Caki2 (cell line): Measurements from ENCODE around the gene DLG5. TPM values are rescaled to one million over a fixed set of nuclear protein-coding genes. Genes with fewer than 3 reads are reported as not detected.

Source experiments
- DNase-seq: peaks from one replicate; pipeline ENCODE4 v3.0.0-alpha.2; 2015; ENCODE audit warnings: low read depth
- in situ Hi-C: cut with HindIII; loops from 2 replicates; pipeline ENCODE4 v1.10.0; 2016; ENCODE audit warnings: low sequenced_read_pairs, low pct_unique_long_range_greater_than_20kb, mixed read lengths
- total RNA-seq: library from RNA; depleted of rRNA; stranded (reverse); fragments of >200 nt; shearing (Covaris generic); gene quantifications from 2 replicates; pipeline ENCODE4 v1.2.3, GENCODE V29; 2014; ENCODE audit warnings: low replicate concordance; rRNA removed

DLG5 gene, protein sequence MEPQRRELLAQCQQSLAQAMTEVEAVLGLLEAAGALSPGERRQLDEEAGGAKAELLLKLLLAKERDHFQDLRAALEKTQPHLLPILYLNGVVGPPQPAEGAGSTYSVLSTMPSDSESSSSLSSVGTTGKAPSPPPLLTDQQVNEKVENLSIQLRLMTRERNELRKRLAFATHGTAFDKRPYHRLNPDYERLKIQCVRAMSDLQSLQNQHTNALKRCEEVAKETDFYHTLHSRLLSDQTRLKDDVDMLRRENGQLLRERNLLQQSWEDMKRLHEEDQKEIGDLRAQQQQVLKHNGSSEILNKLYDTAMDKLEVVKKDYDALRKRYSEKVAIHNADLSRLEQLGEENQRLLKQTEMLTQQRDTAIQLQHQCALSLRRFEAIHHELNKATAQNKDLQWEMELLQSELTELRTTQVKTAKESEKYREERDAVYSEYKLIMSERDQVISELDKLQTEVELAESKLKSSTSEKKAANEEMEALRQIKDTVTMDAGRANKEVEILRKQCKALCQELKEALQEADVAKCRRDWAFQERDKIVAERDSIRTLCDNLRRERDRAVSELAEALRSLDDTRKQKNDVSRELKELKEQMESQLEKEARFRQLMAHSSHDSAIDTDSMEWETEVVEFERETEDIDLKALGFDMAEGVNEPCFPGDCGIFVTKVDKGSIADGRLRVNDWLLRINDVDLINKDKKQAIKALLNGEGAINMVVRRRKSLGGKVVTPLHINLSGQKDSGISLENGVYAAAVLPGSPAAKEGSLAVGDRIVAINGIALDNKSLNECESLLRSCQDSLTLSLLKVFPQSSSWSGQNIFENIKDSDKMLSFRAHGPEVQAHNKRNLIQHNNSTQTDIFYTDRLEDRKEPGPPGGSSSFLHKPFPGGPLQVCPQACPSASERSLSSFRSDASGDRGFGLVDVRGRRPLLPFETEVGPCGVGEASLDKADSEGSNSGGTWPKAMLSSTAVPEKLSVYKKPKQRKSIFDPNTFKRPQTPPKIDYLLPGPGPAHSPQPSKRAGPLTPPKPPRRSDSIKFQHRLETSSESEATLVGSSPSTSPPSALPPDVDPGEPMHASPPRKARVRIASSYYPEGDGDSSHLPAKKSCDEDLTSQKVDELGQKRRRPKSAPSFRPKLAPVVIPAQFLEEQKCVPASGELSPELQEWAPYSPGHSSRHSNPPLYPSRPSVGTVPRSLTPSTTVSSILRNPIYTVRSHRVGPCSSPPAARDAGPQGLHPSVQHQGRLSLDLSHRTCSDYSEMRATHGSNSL (N-terminal part only)
- total RNA-seq: 19.9 and 21.2 TPM in 2 replicates

DNA sequence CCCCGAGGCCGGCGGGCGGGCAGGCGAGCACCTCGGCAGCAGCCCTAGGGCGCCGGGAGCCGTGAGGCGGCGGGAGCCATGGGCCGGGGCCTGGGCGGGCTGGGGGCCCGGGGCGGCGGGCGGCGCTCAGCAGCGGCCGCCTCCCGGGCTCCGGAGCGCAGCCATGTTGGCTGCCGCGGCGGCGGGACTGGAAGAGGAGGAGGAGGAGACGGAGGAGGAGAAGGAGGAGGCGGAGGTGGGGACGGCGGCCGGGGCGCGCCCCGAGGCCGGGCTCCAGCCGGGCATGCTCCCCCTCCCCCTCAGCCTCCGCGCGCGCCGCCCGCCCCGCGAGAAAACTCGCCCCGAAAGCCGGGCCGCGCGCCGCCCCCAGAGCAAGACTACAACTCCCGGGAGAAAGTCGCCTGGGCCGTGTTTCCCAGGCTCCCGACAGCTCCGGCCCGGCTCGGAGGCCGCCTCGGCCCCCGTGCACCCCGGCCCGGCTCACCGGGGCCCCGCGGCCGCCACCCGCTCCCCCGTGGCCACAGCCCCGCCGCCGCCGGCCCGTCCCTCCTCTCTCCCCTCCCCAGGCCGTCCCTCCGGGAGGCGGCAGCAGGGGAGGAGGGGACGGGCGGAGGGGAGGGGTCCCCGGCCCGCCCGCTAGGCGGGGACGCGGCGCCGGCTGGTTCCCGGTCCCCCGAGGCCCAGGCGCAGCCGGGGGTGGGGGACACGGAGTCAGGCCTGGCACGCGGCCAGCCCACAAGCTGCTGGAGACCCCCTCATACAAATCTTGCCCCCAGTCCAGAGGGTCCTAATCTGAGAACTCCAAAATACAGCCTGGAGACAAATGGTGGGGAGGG, at the start of gene DLG5:
Gene DLG5 (minus strand): TSS at position 190 of the 836 bp plus-strand sequence. CDS start 235 bp downstream, outside the sequence.
- in situ Hi-C loops: no loop called here
- peak; percentile 52 for DNase-seq

DNA sequence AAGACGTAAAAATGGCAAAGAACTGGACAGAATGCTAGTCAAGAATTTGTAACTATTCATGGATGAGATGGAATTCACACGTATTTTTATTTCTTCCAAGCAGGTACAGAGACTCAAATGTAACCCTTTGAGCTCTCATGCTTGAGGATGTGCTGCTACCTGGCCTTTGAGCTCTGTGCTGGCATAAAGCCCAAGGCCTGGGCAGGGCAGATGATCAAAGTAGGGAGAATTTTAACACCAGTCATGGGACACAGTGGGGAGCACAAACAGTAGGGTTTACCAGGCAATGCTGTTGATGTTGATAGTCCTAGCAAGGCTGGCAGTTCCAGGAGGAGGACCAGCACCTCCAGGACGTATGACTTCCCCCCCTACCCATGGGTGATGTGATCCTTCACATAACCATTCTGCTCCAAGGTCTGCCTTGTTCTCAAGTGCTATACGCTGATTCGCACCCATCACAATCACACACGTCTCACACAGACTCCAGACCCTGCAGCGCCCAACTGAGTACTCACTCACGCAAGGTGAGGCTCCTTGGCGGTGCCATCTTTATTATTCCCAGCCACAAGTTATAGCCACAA, 48.6 kb upstream of the DLG5 start:
- in situ Hi-C loops: no loop called here
- DNase-seq: no peak

DNA sequence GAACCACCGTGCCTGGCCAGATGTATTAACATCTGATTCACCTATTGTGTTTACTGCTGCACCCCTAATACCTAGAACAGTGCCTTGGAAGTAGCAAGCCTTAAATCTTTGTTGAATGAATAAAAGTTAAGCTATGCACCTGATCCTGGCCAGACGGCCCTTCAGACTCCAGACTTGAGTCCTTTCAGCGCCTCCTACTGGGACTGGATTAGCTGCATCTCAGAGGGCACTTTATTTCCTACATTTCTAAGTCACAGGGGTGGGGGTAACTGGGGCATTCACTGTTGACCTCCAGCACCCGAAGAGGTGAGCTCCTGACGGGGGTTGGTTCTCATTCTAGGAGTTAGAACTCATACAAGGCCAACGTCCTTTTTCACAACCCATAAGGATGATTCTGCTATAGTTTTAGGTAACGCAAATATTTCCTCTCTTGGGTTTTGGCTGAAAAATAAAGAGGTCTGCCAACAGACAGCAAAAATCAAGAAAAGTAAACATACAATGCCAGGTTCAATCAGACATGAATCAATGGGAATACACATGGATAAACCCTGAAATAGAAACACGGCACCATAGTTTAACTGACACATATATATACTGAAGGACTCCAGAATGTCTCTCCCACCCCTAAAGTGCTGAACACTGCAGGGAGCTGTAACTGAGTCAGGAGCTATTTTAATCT, 48.0 kb upstream of the DLG5 start:
- in situ Hi-C loops: no loop called here
- DNase-seq: peak; percentile 9

DNA sequence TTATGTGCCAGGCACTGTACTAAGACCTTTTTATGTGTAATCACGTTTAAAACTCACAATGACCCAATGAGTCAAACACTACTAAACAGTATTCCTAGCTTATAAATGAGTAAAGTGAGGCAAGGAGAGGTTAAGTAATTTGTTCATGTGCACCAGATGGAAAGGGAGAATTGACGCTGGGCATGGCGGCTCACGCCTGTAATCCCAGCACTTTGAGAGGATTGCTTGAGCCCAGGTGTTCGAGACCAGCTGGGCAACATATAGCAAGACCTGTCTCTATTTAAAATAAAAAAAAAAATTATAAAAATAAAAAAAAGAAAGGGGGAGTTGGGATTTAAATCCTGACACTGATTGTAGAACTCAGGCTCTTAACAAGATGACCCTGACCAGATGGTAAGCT, 46.7 kb upstream of the DLG5 start:
- in situ Hi-C loops: no loop called here
- no peak for DNase-seq

DNA sequence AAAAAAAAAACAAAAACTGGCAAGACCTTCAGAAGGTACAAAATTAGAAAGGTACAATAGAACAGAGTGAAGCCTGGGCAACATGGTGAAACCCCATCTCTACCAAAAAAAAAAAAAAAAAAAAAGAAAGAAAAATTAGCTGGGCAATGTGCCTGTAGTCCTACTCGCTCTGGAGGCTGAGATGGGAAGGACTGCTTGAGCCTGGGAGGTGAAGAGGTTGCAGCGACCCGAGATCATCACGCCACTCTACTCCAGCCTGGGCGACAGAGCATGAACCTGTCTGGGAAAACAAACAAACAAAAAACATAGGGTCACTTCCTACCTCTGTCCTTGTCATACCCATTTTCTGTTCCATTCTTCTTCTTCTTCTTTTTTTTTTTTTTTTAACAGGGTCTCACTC, 45.6 kb upstream of the DLG5 start:
- DNase-seq: no peak
- in situ Hi-C loops: no loop called here

DNA sequence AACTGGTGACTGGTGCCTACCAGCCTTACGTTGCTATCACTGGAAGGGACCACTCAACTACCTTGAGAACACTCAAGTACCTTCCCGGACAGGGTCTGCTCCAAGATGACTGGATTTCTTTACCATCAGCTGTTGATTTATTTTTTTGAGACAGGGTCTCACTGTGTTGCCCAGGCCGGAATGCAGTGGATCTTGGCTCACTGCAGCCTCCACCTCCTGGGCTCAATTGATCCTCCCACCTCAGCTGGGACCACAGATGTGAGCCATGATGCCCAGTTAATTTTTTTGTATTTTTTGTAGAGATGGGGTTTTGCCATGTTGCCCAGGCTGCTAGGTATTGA, 45.2 kb upstream of the DLG5 start:
- no peak for DNase-seq
- in situ Hi-C loops: no loop called here

DNA sequence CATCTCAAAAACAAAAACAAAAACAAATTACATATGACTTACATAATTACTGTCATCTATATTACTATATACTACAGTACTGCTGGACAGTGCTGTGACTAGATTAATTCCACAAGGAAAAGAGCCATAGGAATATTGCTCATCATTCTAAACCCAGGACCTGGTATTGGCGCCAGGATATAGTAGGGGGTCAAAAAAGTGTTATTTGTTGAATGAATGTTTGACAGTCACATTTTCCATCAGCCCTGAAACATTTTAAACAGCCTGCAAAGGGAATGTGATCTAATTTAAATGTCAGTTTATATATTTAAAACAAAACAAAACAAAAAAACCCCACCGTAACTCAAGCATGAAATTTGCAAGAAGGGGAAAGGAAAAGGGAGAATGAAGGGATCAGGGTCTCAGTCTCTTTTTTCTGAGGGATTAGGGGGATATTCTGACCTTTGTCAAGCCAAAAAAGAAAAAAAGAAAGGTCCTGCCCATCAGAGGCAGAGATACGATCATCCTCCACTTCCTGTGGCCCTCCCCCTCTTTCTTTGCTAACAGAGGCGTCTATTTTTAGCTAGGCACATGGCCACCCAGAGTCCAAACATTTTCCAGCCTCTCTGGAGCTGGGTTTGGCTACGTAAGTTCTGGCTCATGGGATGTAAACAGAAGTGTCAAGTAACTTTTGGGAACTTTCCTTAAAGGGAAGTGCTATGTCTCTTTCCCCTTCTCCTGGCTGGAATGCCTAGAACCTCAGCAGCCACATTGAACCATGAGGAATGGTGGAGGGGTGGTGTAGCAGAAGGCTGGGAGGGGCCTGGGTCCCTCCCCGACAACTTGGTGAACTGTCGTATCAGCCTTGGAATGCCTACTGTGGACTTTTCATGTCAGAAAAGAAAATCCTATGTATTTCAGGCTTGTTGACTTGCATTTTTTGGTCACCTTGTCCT, 44.6 kb upstream of the DLG5 start:
- in situ Hi-C loops: no loop called here
- no peak for DNase-seq

DNA sequence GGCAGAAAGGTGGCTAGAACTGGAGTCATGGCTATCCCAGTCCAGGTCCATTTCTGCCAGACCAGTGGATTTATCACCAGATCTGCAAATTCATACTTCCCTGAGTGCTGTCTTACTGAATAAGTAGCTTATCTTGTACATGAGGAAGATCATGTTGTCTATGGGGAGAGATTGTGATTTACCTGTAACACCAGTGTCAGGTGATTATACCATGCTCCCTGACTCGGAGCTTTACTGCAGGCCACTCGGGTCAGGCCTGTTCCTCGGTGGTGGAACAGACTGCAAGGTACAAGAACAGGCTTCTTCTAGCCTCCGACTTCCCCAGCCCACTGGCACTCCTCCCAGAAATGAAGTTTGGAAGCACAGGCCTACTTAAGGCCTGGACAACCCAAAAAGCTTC, 42.6 kb upstream of the DLG5 start:
- no peak for DNase-seq
- in situ Hi-C loops: no loop called here

DNA sequence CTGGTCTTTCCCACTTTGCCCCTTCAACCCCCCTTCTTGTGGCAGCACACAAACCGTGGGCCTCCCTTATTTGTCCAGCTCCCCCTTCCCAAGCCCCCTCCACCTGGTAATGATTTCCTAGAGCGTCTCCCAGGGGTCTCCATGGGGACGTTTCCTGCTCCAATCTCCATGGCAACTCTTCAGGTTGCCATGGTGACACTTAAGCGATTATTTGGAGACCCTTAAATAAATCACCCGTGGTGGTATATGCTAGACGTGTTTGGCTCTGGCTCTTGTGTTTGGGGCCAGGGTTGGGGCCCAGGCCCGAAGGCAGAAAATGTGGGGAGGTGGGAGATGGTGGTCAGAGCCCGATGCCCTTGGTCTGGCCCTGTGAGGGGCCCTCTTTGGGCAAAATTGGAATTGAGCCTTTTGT, 41.1 kb upstream of the DLG5 start:
- no peak for DNase-seq
- in situ Hi-C loops: no loop called here

DNA sequence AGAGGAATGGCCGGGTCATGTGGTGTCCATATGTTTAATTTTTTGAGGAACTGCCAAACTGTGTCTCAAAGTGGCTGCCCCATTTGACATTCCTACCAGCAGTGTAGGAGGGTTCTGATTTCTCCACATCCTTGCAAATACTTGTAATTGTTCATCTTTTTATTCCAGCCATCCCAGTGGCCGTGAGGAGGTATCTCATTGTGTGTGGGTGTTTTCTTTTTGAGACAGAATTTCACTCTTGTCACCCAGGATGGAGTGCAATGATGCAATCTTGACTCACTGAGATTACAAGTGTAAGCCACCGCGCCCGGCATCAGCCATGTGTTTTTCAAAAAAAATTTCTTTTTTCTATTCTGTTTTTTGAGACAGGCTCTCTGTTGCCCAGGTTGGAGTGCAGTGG, 38.7 kb upstream of the DLG5 start:
- in situ Hi-C loops: no loop called here
- no peak for DNase-seq

DNA sequence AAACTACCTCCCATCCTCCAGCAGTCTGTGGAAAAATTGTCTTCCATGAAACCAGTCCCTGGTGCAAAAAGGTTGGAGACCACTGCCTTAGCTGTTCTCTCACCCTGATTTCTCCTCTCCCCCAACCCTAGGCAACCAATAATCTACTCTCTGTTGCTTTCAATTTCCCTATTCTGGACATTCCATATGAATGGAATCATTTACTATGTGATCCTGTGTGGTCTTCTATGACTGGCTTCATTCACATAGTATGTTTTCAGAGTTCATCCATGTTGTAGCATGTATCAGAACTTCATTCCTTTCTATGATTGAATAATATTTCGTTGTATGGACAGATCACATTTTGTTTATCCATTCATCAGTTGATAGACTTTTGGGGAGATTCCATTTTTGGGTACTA, 38.3 kb upstream of the DLG5 start:
- in situ Hi-C loops: no loop called here
- DNase-seq: no peak

DNA sequence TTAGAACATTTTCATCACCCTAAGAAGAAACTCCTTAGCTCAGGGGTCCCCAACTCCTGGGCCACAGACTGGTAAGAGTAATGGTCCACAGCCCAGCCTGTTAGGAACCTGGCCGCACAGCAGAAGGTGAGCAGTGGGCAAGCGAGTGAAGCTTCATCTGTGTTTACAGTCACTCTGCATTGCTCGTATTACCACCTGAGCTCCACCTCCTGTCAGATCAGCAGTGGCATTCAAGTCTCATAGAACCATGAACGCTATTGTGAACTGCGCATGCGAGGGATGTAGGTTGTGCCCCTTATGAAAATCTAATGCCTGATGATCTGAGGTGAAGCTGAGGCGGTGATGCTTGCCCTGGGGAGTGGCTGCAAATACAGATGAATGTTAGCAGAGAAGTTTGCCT, 37.3 kb upstream of the DLG5 start:
- DNase-seq: no peak
- in situ Hi-C loops: no loop called here

DNA sequence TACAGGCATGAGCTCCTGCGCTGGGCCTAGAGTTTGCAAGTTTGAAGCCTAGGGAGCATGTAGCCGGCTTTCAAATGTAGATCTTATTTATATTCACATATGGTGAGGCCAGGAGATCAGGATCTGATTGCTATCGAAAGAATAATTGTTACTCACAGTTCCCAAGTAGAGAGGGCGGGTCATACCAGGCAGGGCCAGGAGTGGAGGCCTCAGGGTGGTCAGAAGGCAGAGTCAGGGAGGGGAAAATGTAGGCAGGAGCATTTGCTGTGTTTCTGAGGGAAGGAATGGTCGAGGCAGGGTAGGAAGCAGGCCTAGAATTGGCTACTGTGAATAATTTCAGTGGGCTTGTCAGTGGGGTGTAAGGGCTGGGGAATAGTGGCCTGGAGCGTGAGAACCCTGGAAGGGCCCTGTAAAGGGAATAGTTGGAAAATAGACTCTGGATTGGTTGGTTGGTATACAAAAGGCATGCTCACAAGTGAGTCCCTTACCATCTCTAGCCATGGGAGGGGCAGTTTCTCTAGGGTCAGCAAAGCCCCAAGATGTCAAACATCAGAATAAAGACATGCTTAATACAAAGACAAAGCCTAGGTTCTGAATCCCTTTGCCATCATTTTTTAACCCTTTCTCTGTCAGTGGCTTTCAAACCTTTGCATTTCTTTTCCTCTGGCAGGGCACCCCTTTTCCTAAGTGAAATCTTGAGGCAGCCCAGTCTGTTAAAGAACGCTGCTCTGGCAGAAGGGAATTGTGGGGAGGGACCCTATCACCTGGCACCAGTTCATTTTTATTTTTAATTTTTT, 36.0 kb upstream of the DLG5 start:
- DNase-seq: no peak
- in situ Hi-C loops: no loop called here

DNA sequence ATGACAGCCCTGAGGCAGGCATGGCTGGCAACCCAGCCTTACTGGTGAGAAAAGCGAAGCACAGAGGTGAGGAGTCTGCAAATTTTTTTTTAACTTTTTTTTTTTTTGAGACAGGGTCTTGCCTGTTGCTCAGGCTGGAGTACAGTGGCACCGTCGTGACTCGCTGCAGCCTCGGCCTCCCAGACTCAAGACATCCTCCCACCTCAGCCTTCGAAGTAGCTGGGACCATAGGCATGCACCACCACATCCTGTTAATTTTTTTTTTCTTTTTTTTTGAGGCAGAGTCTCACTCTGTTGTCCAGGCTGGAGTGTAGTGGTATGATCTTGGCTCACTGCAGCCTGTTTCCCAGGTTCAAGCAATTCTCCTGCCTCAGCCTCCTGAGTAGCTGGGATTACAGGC, 35.1 kb upstream of the DLG5 start:
- in situ Hi-C loops: no loop called here
- DNase-seq: no peak

DNA sequence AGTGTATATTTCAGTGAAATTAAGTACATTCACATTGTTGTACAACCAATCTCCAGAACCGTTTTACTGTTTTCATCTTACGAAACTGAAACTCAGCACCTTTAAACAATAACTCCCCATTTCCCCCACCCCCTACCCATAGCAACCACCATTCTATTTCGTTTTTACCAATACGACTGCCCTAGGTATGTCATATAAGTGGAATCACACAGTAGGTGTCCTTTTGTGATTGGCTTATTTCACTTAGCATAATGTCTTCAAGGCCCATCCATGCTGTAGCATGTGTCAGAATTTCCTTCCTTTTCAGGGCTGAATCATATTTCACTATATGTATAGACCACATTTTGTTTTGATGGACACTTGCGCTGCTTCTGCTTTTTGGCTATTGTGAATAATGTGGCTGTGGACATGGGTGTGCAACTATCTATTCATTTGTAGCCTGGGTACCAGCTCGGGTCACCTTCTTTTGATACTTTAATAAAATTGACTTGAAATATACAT, 34.3 kb upstream of the DLG5 start:
- in situ Hi-C loops: no loop called here
- DNase-seq: no peak
